B cell (primary cell): ENCODE measurements around the gene SPATA19.

Source experiments
- EZH2 ChIP-seq: IDR thresholded peaks from 2 replicates; pipeline ENCODE4 v1.6.1; 2012; ENCODE audit warnings: borderline replicate concordance, low read depth, mild to moderate bottlenecking, moderate library complexity, low read length; ENCODE audit not compliant: insufficient read depth, poor library complexity, severe bottlenecking
- TF ChIP-seq, protein P1 (sequence below): fragments of 200-600 bp; IDR thresholded peaks from one replicate; pipeline ENCODE4 v1.8.0; 2022; ENCODE audit warnings: antibody characterized with exemption, mild to moderate bottlenecking

DNA sequence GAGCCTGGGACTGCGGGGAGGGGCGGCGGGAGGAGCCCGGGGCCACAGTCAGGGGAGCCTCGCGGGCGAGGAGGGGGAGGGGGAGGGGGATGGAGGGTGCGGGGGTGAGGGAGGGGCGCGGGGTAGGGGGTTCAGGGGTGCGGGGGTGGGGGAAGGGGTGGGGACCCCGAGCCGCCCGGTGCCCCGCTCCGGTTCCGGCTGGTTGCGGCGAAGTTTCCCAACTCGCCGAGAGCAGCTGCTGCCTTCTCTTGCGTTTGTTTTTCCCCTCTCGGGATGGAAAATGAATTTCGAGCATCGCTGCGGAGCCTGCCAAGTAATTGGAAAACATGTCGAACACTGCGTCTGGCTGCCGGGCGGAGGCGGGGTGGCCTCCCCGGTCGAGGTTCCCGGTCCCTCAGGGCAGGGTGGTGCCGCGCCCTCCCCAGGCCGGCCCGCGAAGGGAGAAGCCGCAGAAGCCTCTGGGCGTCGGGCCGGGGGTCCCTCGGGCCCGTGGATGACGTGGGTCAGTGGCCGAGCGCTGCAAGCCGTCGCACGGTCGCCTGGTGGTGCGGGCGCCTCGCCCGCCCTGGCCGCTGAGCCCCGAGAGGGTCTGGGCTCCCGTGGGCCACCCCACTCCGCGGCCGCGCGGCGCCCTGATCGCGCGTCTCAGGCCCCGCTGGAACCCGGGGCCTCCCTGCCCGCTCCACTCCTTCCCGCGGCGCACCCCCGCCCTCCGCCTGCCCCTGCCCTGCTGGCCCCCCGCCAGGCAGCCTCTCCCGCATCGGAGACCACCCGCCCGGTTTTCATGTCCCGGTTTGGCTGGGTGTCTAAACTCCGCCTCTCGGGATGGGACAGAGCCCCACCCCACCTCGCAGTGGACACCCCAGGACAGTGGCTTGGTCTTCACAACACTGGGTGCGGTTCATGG, 12.1 kb downstream of the SPATA19 start:
- TF ChIP-seq, protein P1, sequence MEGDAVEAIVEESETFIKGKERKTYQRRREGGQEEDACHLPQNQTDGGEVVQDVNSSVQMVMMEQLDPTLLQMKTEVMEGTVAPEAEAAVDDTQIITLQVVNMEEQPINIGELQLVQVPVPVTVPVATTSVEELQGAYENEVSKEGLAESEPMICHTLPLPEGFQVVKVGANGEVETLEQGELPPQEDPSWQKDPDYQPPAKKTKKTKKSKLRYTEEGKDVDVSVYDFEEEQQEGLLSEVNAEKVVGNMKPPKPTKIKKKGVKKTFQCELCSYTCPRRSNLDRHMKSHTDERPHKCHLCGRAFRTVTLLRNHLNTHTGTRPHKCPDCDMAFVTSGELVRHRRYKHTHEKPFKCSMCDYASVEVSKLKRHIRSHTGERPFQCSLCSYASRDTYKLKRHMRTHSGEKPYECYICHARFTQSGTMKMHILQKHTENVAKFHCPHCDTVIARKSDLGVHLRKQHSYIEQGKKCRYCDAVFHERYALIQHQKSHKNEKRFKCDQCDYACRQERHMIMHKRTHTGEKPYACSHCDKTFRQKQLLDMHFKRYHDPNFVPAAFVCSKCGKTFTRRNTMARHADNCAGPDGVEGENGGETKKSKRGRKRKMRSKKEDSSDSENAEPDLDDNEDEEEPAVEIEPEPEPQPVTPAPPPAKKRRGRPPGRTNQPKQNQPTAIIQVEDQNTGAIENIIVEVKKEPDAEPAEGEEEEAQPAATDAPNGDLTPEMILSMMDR = no peak
- no peak for TF ChIP-seq EZH2
